Natural killer cell (primary cell): ENCODE results near the gene CPEB3. TPM values are rescaled to one million over a fixed set of nuclear protein-coding genes. Genes with fewer than 3 reads are reported as not detected.
A peak's percentile ranks its signal among the peaks of the same experiment; 100 is the strongest.

Source experiments
- ATAC-seq, 3 donors: fragments of 150-1000 bp in 2 of 3; fragments of 200-7000 bp in 1 of 3; cut with Tn5 transposase; 1 replicate in 1 of 3; 2 replicates in 2 of 3; pipeline ENCODE4 v1.10.0; 2021; ENCODE audit warnings: mild to moderate bottlenecking in 2 of 3, moderate library complexity in 2 of 3
- DNase-seq, 2 donors: peaks; one replicate each; pipeline versions ENCODE4 v3.0.0 to v3.0.0-alpha.2; 2013 to 2021; ENCODE audit warnings: mixed read lengths in 1 of 2
- H3K27ac ChIP-seq: one replicate; pipeline ENCODE4 v1.5.1; 2013; ENCODE audit warnings: mild to moderate bottlenecking, low read length
- H3K27me3 ChIP-seq: one replicate; pipeline ENCODE4 v1.6.1; 2013; ENCODE audit warnings: low read length; ENCODE audit not compliant: control insufficient read depth, insufficient read depth
- H3K36me3 ChIP-seq: one replicate; pipeline ENCODE4 v1.6.1; 2013; ENCODE audit warnings: low read length; ENCODE audit not compliant: control insufficient read depth, insufficient read depth
- H3K4me1 ChIP-seq: one replicate; pipeline ENCODE4 v1.6.1; 2013; ENCODE audit warnings: low read length; ENCODE audit not compliant: control insufficient read depth, insufficient read depth
- H3K4me3 ChIP-seq: one replicate; pipeline ENCODE4 v1.5.1; 2013; ENCODE audit warnings: low read length
- H3K9me3 ChIP-seq: one replicate; pipeline ENCODE4 v1.6.1; 2013; ENCODE audit warnings: low read length; ENCODE audit not compliant: control insufficient read depth, insufficient read depth
- H3K27ac Mint-ChIP-seq, 2 donors: one replicate each; pipeline ENCODE4 v1.8.0; 2022; ENCODE audit warnings: mild to moderate bottlenecking in 2 of 2, mixed read lengths in 2 of 2, moderate library complexity in 1 of 2
- H3K27me3 Mint-ChIP-seq, 2 donors: one replicate each; pipeline ENCODE4 v1.8.0; 2022; ENCODE audit warnings: low read depth in 2 of 2, mixed read lengths in 2 of 2
- H3K36me3 Mint-ChIP-seq: one replicate; pipeline ENCODE4 v1.8.0; 2022; ENCODE audit warnings: mixed read lengths
- H3K4me1 Mint-ChIP-seq, 2 donors: one replicate each; pipeline ENCODE4 v1.8.0; 2022; ENCODE audit warnings: mixed read lengths in 2 of 2
- H3K4me3 Mint-ChIP-seq: one replicate; pipeline ENCODE4 v1.8.0; 2022; ENCODE audit warnings: mild to moderate bottlenecking, moderate library complexity, mixed read lengths
- H3K9me3 Mint-ChIP-seq, 2 donors: one replicate each; pipeline ENCODE4 v1.8.0; 2022; ENCODE audit warnings: mixed read lengths in 2 of 2
- WGBS: methylation state at CpG from one replicate; pipeline ENCODE4 v1.1.7; 2013; ENCODE audit warnings: missing lambda C conversion rate; ENCODE audit not compliant: insufficient coverage; 5-methylcytosine and 5-hydroxymethylcytosine counted together
- intact Hi-C: fragments of 100-400 bp; cut with micrococcal nuclease; formaldehyde crosslinking; loops from one replicate; pipeline ENCODE4 v1.14.2; 2022
- total RNA-seq, 4 donors: library from RNA; stranded (reverse); fragments of 120-200 nt in 1 of 4; gene quantifications; one replicate each; pipeline versions ENCODE4 v1.2.3 to v1.2.4, GENCODE V29; 2013 to 2022
- TF ChIP-seq, protein P1 (sequence below): fragments of 200-600 bp; IDR thresholded peaks from one replicate; pipeline ENCODE4 v1.8.0; 2022; ENCODE audit warnings: antibody characterized with exemption

CPEB3 gene
- total RNA-seq, 3 donors from 2014 or later (not counting 1 experiment from before 2014, with no cell fraction given), result 3.6 to 6.9 (median 5.4) TPM

GRCh38 chr10:92323079-92323478 lies 32.2 kb upstream of the CPEB3 start:
- Histone ChIP-seq H3K27me3 (no peaks in the 10 kb centered on the region), H3K9me3 (no peaks in the 10 kb centered on the region), H3K36me3 (no peaks in the 10 kb centered on the region), H3K4me3 (no peak overlapping the region), H3K4me1 (peaks cover 4% of the 10 kb centered on the region), H3K27ac (no peak overlapping the region)
- peak overlapping the region; percentile 70 for H3K4me3 Mint-ChIP-seq
- intact Hi-C loops, result no loop called here
- H3K36me3 Mint-ChIP-seq, result no peaks in the 10 kb centered on the region
- H3K4me1 Mint-ChIP-seq, result peaks cover 45 to 59% of the 10 kb centered on the region in 2 donors
- 45% methylated on average over 1 of the region's 2 CpGs for WGBS
- peak overlapping the region; percentile 69 to 83 for H3K27ac Mint-ChIP-seq
- ATAC-seq (peak; percentile 90 to 96 (median 91)), DNase-seq (peak in 1 of 2 donors; percentile 18)
- H3K27me3 Mint-ChIP-seq, result no peaks in the 10 kb centered on the region
- H3K9me3 Mint-ChIP-seq, result no peaks in the 10 kb centered on the region
- TF ChIP-seq, protein P1, sequence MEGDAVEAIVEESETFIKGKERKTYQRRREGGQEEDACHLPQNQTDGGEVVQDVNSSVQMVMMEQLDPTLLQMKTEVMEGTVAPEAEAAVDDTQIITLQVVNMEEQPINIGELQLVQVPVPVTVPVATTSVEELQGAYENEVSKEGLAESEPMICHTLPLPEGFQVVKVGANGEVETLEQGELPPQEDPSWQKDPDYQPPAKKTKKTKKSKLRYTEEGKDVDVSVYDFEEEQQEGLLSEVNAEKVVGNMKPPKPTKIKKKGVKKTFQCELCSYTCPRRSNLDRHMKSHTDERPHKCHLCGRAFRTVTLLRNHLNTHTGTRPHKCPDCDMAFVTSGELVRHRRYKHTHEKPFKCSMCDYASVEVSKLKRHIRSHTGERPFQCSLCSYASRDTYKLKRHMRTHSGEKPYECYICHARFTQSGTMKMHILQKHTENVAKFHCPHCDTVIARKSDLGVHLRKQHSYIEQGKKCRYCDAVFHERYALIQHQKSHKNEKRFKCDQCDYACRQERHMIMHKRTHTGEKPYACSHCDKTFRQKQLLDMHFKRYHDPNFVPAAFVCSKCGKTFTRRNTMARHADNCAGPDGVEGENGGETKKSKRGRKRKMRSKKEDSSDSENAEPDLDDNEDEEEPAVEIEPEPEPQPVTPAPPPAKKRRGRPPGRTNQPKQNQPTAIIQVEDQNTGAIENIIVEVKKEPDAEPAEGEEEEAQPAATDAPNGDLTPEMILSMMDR, result no peak

DNA sequence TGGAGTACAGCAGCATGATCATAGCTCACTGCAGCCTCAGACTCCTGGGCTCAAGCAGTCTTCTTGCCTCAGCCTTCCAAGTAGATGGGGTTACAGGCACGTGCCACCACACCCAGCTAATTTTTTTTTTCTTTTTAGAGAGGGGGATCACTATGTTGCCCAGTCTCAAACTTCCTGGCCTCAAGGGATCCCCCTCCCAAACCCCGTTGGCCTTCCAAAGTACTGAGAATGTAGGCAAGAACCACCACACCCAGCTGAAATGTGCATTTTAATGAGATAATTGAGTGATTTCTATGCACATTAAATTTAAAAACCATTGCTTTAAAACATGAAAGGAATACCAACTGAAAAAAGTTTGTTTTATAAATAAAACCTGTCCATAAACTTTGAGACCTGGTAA lies 25.7 kb upstream of the CPEB3 start:
- TF ChIP-seq, protein P1, result no peak
- H3K9me3 Mint-ChIP-seq, result no peaks in the 10 kb centered on the region
- Histone ChIP-seq H3K4me1 (no peaks in the 10 kb centered on the region), H3K9me3 (no peaks in the 10 kb centered on the region), H3K36me3 (peaks cover 11% of the 10 kb centered on the region), H3K27ac (no peak overlapping the region), H3K27me3 (no peaks in the 10 kb centered on the region), H3K4me3 (no peak overlapping the region)
- intact Hi-C loops, result no loop called here
- peaks cover 21 to 31% of the 10 kb centered on the region in 2 donors for H3K4me1 Mint-ChIP-seq
- H3K27ac Mint-ChIP-seq, result no peak overlapping the region
- H3K36me3 Mint-ChIP-seq, result no peaks in the 10 kb centered on the region
- DNase-seq (no peak), ATAC-seq (no peak)
- WGBS, result no CpG with 5 or more reads among the region's 2 CpGs
- no peaks in the 10 kb centered on the region for H3K27me3 Mint-ChIP-seq
- no peak overlapping the region for H3K4me3 Mint-ChIP-seq

DNA sequence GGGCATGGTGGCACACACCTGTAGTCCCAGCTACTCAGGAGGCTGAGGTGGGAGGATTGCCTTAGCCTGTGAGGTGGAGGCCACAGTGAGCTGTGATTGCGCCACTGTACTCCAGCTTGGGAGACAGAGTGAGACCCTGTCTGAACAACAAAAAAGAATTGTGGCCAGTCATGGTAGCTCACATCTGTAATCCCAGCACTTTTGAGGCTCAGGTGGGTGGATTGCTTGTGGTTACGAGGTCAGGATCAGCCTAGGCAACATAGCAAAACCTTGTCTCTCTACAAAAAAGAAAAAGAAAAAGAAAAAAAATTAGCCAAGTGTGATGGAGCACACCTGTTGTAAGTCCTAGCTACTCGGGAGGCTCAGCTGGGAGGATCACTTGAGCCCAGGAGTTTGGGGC lies 22.9 kb upstream of the CPEB3 start:
- no peak for DNase-seq
- Histone ChIP-seq H3K4me1 (no peaks in the 10 kb centered on the region), H3K27me3 (no peaks in the 10 kb centered on the region), H3K4me3 (no peak overlapping the region), H3K36me3 (peaks cover 14% of the 10 kb centered on the region), H3K9me3 (no peaks in the 10 kb centered on the region), H3K27ac (no peak overlapping the region)
- Mint-ChIP-seq H3K4me1 (peaks cover 19 to 40% of the 10 kb centered on the region in 2 donors), H3K36me3 (no peaks in the 10 kb centered on the region), H3K27me3 (no peaks in the 10 kb centered on the region), H3K4me3 (no peak overlapping the region), H3K9me3 (no peaks in the 10 kb centered on the region), H3K27ac (no peak overlapping the region)
- intact Hi-C loops, result no loop called here
- 100% methylated on average over 3 of the region's 3 CpGs for WGBS
- no peak for ATAC-seq
- TF ChIP-seq, protein P1, result no peak

DNA sequence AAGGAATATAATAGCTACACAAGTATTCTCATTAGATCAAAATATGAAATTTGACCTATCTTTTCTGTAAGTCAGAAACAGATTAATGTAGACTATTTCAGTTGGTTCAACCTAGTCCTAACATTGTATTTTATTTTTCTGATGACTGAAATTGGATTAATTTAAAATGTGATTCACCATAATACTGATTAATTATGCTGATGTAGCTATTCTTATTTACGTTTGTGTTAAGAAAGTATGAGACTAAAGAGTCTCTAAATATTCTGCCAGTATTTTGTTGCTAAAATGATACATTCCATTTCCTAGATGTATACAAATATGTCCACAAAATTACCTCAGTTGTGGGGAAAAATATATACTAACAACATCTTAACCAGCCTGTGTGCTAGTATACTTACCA lies 18.4 kb upstream of the CPEB3 start:
- Histone ChIP-seq H3K27ac (no peak overlapping the region), H3K4me1 (no peaks in the 10 kb centered on the region), H3K4me3 (no peak overlapping the region), H3K36me3 (peaks cover 12% of the 10 kb centered on the region), H3K9me3 (no peaks in the 10 kb centered on the region), H3K27me3 (no peaks in the 10 kb centered on the region)
- no peak overlapping the region for H3K4me3 Mint-ChIP-seq
- no peak overlapping the region for H3K27ac Mint-ChIP-seq
- intact Hi-C loops, result no loop called here
- no CpG with 5 or more reads among the region's 1 CpG for WGBS
- no peaks in the 10 kb centered on the region for H3K9me3 Mint-ChIP-seq
- peaks cover 18 to 53% of the 10 kb centered on the region in 2 donors for H3K4me1 Mint-ChIP-seq
- DNase-seq, result no peak
- H3K27me3 Mint-ChIP-seq, result no peaks in the 10 kb centered on the region
- ATAC-seq, result no peak
- TF ChIP-seq, protein P1, result no peak
- H3K36me3 Mint-ChIP-seq, result no peaks in the 10 kb centered on the region
